IPS DF 4.7 (cell line): ENCODE measurements around the gene HOXA4.

Experiments
- DNase-seq: peaks from one replicate; pipeline ENCODE4 v3.0.0-alpha.2; 2013; ENCODE audit warnings: low spot score; ENCODE audit errors: extremely low read depth

Gene HOXA4

GRCh38 chr7:27095050-27095896, 35.3 kb downstream of the HOXA4 start:
- no peak for DNase-seq

GRCh38 chr7:27094304-27095049, 36.1 kb downstream of the HOXA4 start:
- no peak for DNase-seq

DNA sequence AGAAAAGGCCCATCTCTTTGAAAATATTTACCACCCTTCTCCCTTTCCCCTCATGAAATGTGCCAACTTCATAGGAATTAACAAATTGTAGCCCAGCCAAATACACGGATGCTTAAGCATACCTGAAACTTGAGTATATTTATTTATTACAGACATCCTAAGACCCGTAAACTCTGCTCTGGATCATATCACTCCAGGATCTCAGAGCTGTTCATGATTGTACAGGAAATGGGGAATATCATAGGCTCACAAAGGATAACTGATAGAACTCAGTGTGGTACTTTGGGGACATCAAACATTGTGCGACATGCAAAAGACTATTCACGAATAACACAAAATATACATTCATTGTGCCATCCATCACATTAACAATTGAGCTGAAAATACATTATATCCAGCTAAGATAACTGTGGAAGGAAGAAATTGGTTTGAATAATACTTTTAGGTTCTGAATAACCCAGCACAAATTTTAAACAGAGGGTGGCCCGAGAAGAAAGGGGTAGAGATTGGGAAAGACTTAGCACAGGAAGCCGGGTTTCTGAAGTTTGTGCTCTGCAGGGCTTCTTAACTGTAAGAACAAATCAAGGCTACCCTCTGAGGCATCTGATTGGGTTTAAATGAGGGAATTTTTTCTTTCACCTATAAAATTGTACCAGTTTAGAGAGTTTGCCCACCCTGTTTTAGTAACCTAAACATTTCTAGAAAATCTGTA, 37.2 kb downstream of the HOXA4 start:
- no peak for DNase-seq

- no peak for DNase-seq
Measured at GRCh38 chr7:27092819-27093110, 37.8 kb downstream of the HOXA4 start.

- DNase-seq = no peak
Measured at GRCh38 chr7:27091941-27092818, 38.4 kb downstream of the HOXA4 start.

- no peak for DNase-seq
Measured at GRCh38 chr7:27091105-27091504, 39.5 kb downstream of the HOXA4 start.

DNA sequence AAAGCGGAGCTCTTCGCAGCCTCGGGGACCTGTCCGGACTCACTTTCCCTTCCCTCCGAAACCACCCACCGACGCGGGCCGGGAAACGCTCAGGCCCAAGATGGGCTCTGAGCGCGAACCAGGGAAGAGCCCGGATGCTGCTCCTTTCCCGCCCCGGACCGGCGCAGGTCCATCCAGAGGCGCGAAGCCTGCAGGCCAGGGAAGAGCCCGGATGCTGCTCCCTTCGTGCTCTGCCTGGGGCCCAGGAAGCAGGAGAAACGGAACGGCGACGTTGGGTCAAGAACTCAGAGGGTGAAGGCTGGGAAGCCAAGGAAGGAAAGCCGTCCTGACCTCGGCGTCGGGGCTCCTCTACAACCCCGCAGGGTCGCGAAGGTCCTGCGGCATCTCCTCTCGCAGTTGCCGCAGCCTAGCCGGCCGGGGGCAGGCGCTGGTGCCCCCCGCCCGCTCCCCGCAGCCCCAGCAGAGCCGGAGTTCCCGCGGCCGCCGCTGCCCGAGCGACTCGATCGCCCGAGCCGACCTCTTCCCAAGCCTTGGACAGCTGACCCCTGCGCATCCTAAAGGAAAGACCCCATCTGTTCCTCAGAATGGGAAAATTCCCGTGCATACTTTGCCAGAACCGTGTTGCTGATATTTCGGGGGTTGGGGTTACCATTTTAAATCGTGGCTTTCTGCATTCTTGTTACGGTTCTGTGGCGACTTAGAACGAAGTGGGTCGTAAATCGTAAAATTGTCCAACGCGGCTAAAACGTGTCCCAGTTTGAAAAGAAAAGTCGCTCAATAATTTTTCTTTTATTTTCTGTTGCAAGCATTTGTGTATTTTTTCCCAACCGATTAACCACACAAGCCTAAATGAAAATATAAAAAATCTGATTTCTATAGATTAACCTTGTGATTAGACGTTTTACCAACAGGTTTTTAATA, 42.3 kb downstream of the HOXA4 start:
- no peak for DNase-seq

DNA sequence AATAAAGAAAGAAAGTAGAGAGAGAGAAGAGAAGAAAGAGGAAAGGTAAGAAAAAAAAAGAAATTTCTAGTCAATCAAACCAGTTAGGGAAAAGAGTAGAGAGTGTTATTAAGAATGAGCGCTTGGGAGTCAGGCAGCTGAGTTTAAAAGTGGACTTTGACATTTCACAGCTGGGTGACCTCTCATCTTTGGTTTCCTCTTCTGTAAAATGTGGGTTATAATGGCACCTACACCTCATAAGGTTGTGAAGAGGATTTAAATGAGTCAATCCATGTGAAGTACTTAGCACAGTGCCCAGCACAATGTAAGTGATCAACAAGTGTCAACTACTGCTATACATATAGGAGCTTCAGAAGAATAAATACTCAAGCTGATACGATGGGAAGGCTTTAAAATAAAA, 46.9 kb downstream of the HOXA4 start:
- no peak for DNase-seq

GRCh38 chr7:27082171-27082570, 48.4 kb downstream of the HOXA4 start:
- DNase-seq = no peak

- DNase-seq = no peak
Measured at GRCh38 chr7:27080844-27081436, 49.6 kb downstream of the HOXA4 start.

DNA sequence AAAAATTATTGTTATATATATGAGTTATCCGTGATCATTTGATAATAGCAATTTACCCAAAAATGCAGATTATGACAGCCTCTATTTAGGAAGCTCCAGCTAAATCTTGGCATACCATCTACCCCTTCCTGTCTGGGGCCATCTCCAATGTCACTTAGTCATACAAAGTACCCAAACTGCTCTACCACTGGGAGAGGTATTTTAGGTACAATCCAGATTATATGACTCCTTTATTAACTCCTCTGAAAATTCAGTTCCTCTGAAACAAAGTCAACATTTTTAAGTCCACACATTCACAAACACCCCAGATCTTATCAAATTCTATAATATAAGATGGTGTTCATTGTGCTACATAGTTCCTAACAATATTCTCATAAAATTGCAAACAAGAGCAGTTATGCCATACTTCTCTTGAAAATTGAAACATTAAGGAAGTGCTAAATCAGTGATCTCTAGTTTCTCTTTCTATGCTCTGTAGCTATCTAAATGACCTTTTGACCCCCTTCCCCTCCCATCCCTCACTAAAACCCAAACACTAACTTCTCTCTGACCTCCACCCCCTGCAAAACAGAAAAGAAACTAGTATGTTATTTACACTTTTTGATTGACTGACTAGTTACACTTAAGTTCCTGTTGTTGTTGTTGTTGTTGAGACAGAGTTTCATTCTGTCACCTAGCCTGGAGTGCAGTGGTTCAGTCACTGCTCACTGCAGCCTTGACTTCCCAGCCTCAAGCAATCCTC, 51.2 kb downstream of the HOXA4 start:
- no peak for DNase-seq

DNA sequence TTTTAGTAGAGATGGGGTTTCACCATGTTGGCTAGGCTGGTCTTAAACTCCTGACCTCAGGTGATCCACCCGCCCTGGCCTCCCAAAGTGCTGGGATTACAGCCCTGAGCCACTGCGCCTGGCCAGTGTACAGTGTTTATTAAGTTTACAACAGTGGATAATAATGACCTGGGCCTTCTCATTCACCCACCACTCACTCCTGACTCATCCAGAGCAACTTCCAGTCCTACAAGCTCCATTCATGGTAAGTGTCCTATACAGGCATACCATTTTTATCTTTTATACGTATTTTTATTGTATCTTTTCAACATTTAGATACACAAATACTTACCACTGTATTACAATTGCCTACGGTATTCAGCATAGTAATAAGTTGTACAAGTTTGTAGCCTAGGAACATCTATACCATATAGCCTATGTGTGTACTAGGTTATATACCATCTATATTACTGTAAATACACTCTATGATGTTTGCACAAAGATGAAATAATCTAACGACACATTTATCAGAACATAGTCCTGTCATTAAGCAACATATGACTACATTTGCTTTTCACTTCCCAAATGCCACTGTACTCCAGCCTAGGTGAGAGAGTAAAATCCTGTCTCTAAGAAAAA, 51.8 kb downstream of the HOXA4 start:
- DNase-seq = no peak
